Stimulated activated CD4-positive, alpha-beta T cell treated with anti-CD3 and anti-CD28 coated beads, Interleukin-2, amount 100 ng/mL, for 48 hours (primary cell): ENCODE measurements around the gene ZC3H10.
"Not testable (repeated sequence)": the region's sequence is repeated elsewhere in the genome, so short reads cannot be mapped to it uniquely, and the experiment has no call there.

Source experiments
- DNase-seq, 2 donors: peaks; one replicate each; pipeline ENCODE4 v3.0.0-alpha.2; 2020

ZC3H10 gene, protein sequence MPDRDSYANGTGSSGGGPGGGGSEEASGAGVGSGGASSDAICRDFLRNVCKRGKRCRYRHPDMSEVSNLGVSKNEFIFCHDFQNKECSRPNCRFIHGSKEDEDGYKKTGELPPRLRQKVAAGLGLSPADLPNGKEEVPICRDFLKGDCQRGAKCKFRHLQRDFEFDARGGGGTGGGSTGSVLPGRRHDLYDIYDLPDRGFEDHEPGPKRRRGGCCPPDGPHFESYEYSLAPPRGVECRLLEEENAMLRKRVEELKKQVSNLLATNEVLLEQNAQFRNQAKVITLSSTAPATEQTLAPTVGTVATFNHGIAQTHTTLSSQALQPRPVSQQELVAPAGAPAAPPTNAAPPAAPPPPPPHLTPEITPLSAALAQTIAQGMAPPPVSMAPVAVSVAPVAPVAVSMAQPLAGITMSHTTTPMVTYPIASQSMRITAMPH

DNA sequence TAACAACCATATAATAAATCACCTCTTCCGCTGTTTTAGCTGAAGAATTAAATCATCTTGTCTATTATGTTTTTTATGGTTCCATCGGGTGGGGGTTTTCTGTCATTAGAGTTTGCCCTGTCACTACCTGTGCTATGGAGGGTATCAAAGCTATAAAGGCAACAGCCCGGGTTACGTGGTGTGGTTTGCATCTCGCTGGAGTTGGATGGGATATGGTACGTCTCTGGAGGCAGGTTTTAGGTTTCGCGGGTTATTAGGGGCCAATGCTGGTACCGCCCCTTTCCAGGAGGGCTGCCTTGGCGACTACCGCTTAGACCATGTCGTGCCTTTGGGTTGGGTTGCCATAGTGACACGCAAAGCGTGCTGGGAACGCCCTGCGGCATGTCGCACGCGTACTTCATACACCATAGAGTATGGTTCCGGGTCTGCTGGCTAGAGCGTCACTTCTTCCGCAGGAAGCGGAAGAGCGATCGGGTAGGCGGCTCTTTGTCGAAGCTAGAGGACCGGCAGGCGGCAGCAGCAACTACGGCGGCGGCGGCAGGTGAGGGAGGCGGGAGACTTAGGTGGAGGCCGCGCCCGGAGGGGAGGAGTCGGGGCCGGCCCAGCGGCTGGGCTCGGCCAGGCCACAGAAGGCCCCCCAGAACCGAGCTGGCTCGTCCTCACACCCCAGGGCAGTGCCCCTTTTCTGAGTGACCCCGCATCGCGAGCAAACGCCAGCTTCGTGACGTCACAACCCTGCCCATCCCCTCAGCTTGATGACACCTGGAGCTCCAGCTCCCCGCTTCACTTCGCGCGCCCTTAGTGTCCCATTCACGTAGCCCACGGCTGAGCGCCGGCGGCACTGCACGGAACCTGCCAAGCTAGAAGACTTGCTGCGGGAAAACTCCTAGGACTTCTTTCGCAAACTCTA, at the start of gene ZC3H10:
ZC3H10 (plus strand) TSS at position 489 of the 910 bp plus-strand sequence. CDS start 2,297 bp downstream, outside the sequence.
- DNase-seq, result peak; percentile 96 to 97

DNA sequence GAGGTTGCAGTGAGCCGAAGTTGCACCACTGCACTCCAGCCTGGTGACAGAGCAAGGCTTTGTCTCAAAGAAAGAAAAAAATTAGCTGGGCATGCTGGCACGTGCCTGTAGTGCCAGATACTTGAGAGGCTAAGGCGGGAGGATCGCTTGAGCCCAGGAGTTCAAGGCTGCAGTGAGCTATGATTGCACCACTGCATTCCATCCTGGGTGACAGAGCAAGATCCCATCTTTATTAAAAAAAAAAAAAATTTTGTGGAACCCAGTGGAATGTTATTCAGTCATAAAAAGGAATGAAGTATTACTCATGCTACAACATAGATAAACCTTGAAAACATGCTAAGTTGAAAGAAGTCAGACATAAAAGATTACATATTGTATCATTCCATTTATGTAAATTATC, 46.4 kb upstream of the ZC3H10 start:
- DNase-seq, result no peak

DNA sequence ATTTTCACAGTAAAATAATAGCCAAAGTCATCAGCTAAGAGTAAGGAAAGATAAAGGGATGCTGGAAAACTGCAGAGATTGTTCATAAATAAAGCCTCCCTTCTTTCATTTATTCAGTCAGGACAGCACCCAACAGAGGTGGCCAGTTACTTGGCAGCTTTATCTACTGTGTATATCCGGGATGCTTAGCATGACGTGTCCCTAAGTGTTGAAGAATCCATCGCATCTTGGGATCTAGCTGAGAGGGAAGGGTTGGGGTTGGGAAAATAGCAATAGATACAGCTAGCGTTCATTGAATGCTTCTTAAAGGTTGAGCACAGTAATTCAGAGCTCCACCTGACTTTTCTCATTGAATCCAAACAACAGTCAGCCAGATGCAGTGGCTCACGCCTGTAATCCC, 43.7 kb upstream of the ZC3H10 start:
- no peak for DNase-seq

DNA sequence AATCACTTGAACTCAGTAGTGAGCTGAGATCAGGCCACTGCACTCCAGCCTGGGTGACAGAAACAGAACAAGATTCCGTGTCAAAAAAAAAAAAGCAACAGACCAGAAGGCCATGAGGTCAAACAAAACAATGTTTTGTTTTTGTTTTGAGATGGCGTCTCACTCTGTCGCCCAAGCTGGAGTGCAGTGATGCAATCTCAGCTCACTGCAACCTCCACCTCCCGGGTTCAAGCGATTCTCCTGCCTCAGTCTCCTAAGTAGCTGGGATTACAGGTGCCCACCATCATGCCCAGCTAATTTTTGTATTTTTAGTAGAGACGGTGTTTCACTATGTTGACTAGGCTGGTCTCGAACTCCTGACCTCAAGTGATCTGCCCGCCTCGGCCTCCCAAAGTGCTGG, 40.1 kb upstream of the ZC3H10 start:
- not testable (repeated sequence) for DNase-seq

DNA sequence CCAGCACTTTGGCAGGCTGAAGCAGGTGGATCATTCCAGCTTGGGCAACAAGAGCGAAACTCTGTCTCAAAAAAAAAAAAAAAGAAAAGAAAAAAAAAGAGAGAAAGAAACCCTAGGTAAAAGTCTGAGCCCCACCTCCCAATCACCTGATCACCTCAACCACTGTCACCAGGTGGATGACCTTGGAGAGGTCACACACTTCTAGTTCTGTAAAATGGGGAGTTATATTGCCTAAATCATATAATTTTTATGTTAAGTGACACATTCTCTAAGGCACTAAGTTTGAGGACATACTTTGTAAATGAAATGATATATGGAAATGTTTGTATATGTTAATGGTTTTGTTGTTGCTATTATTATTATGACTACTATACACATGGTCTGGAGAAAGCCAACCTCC, 39.6 kb upstream of the ZC3H10 start:
- DNase-seq, result no peak

DNA sequence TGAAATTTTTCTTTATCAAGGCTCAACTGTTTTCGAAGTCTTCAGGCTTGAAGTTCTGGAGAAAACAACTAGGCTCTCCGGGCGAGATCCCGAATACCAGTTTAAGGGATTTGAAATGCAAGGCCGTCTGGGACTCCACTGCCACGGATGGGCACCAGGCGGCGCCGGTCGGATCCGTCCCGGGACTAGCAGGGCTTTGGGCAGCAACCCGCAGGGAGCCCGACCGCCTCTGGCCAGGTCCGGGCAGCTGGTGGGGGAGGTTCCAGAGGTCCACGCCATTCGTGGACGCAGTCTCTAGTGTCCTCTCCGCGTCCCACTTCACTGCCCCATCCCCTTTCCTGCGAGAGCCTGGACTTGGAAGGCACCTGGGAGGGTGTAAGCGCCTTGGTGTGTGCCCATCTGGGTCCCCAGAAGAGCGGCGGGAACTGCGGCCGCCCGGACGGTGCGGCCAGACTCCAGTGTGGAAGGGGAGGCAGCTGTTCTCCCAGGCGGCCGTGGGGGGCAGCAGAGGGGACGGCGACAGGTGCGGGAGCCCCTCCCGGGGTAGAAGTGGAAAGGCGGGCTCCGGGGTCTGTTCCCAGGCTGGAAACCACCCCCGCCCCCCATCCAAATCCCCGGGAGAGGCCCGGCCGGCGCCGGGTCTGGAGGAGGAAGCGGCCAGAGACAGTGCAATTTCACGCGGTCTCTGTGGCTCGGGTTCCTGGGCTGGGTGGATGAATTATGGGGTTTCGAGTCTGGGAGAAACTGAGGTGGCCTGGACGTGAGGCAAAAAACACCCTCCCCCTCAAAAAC, 38.9 kb upstream of the ZC3H10 start:
- DNase-seq, result peak; percentile 51 to 54

DNA sequence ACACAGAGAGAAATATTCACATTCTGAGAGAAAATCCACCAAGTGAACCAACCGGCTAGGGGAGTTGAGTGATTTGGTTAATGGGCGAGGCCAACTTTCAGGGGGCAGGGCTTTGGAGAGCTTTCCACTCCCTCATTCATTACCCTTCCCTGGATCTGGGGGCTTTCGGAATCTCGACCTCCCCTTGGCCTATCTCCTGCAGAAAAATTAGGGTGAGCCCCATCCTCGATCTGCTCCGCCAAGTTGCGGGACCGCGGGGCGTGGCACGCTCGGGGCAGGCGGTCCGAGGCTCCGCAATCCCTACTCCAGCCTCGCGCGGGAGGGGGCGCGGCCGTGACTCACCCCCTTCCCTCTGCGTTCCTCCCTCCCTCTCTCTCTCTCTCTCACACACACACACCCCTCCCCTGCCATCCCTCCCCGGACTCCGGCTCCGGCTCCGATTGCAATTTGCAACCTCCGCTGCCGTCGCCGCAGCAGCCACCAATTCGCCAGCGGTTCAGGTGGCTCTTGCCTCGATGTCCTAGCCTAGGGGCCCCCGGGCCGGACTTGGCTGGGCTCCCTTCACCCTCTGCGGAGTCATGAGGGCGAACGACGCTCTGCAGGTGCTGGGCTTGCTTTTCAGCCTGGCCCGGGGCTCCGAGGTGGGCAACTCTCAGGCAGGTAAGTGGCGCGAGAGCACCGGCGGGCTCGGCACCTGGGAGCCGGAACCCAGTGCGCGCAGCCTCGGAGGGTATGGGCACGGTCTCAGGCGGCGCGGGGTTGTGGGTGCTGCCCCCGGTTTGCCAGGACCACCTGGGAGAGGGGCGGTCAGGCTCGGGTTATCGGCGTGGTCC, 38.1 kb upstream of the ZC3H10 start, which contains the start of gene ERBB3:
ERBB3 (plus strand) TSS at position 443 of the 833 bp plus-strand sequence; CDS start at position 579, 136 bp downstream.
- DNase-seq, result peak; percentile 55 to 62

DNA sequence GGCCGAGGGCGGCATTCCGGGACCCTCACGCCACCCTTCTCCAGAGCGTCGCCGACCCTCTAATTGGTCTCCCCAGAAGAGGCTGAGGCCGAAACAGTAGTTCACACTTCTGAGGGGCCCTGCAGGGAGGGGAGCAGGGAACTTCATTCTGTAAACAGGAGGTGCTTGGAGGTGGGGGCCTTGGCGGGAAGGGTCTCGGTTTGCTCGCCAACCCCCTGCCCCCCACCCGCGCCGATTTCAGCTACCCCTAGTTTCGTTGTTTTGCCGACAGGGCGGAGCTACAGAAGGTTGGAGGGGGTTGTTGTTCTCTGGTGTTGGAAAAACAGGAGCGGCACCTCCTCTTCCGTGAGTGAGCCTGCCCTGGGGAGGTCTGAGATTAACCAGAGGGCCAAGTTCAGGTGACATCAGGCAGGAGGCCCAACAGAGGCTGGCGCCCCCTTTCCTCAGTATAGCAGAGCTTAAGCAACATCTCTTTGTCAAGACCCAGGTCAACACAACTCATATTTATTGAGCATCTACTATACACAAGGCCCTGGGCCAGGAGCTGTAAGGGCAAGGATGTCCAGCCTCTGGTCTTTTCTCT, 37.4 kb upstream of the ZC3H10 start:
- no peak for DNase-seq

DNA sequence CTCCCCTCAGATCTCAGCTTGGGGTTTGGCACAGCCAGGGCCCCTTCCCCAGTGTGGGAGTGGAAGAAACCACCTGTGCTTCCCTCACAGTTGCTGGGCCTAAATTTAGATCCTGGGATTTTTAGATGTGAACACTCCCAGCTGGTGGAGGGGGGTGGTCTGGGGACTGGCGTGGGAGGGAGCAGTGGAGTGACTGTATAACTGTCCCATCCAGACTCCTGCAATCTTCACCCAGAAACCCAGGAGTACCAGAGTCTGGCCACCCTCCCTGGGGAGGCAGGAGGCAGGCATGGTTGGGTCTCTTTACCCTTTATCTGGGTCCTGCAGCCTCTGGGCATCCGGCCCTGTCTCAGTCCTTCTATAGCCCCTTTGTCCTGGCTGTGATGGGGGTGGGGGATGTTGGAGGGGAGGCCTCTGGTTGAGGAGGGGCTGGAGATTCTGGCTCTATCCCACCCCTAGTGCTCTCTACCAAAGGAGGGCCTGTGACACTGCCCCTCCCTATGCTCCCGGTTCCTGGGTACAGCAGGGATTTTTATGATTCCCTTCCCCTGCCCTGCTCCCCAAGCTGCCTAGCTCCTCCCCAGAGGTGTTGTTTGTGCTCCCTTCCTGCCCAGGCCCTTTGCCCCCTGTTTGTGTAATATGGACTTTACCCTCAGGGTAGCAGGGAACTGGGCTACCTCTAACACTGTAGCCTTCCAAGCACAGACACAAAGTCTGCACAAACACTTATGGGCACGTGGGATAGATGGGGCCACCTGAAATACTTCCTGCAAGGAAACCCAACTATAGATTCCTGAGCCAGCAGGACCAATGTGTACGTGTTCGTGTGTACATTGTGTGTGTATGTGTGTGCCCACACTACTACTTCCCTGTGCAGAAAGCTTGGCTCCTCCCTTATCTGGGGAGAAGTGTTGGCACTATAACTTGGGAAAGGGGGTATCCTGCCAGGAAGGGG, 36.4 kb upstream of the ZC3H10 start:
- no peak for DNase-seq

DNA sequence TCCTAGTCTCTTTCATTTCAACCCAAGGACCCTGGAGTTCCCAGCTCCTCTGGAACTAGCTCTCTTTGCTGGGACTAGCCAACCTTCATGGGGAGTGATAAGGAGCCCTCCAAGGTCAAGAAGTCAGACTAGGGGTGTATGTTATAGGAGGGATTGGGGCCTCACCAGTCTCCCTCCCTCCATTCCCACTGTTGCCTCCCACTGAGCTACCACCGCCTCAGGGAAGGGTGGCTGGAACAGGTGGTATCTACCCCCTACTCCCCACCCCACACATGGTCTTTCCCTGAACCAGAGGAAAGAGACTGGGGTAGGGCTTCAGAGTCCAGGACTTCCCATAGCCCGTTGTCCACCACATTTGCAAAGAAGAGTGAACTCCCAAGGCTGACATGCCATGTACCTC, 35.7 kb upstream of the ZC3H10 start:
- no peak for DNase-seq

DNA sequence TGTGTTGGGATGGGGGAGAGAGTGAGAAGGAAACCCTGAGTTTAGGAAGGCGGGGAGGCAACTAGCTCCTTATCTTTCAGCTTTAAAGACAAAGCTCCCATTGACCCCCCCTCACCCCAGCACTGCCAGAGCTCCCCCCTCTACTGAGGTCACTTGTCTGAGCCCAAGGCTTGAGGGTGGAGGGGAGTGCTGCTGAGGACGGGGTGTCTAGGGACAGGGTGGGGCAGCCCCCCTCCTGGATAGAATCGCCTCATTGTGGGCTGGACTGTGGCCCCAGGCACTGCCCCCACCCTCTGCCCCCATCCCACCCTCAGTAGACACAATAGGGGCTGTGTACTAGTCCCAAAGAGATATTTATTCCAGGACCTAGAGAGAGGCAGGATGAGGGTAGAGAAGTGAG, 35.1 kb upstream of the ZC3H10 start:
- DNase-seq, result no peak

DNA sequence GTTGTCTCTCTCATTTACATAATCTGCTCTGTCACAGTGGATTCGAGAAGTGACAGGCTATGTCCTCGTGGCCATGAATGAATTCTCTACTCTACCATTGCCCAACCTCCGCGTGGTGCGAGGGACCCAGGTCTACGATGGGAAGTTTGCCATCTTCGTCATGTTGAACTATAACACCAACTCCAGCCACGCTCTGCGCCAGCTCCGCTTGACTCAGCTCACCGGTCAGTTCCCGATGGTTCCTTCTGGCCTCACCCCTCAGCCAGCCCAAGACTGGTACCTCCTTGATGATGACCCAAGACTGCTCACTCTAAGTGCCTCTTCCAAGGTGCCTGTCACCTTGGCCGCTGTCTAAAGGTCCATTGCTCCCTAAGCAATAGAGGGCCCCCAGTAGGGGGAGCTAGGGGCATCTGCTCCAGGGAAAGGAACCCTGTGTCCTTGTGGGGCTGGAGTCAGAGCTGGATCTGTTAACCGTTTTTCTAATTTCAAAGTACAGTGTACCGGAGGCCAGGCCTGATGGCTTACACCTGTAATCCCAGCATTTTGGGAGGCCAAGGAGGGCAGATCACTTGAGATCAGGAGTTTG, 33.0 kb upstream of the ZC3H10 start:
- DNase-seq, result peak; percentile 24 to 29

DNA sequence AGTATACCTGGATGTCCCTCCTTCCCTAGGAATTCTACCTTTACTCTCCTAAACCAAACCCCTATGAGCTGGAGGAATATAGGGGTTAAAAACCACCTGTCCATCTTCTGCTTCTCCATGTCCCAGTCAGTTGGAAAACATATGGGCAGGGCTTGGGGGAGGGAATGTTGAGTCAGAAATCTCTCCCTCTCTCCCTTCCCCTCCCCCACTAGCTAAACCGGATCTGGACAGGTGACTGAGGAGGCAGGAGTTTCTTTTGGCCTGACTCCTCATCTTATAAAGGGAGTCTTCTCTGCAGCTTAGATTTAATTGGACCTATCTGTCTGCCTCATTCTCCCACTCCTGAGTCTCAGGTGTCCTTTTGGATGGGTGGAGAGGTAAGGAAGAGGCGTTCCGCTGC, 32.0 kb upstream of the ZC3H10 start:
- no peak for DNase-seq

DNA sequence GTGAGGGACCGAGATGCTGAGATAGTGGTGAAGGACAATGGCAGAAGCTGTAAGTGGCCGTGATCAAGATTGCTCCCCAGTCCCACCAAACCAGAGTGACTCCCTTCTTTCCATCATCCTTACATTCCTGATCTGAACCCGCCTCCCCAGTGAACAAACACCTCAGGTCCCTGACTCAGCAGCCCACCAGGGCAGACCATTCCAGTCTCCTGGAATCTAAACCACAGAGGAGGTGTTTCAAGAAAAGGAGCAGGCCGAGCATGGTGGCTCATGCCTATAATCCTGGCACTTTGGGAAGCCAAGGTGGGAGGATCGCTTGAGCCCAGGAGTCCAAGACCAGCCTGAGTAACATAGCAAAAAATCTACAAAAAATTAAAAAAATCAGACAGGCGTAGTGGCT, 31.5 kb upstream of the ZC3H10 start:
- no peak for DNase-seq

DNA sequence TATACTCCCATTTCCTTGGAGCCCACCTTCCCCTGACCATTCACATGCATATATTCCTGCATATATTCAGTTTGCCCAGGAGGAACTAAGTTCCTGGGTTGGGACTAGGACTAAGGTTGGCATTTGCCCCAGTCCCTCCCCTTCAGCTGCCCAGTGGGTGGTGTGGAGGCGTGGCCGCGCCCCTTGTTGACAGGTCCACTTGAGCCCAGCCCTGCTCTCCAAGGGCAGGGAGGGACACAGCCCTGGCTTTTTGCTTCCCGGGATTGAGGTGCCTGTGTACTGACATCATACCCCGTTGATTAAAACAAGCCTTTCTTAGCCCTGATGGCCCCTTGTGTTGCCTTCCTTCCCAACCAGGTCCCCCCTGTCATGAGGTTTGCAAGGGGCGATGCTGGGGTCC, 30.8 kb upstream of the ZC3H10 start:
- DNase-seq, result no peak

DNA sequence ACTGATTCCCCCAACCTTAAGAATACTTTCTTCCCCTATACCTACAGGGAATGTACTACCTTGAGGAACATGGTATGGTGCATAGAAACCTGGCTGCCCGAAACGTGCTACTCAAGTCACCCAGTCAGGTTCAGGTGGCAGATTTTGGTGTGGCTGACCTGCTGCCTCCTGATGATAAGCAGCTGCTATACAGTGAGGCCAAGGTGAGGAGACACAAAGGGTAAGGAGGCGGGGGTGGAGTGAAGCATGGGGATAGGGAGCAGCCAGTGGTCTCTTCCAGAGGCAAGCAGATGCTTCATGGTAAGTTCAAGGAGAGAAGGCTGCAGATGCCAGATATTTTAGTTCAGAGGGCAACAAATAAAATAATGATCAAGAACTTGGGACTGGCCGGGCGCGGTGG, 20.3 kb upstream of the ZC3H10 start:
- no peak for DNase-seq

DNA sequence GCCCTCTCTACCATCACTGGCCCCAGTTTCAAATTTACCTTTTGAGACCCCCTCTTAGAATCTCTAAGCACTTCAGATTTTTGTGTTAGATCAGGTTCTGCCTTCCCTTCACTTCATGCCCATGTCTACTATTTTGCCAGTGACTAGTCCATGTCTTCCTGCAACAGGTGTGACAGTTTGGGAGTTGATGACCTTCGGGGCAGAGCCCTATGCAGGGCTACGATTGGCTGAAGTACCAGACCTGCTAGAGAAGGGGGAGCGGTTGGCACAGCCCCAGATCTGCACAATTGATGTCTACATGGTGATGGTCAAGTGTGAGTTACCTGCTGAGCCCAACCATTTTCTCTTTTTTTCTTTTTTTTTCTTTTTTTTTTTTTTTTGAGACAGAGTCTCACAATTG, 19.5 kb upstream of the ZC3H10 start:
- no peak for DNase-seq

DNA sequence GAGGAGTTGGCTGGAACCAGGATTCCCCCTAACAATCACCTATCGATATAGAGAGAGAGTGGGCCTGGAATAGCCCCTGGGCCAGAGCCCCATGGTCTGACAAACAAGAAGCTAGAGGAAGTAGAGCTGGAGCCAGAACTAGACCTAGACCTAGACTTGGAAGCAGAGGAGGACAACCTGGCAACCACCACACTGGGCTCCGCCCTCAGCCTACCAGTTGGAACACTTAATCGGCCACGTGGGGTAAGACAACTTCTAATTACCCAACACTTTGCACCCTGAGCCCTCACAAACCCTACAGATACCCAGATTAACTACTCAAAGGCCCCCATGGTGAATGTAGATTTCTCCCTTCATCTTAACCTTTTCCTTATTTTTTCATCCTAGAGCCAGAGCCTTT, 18.3 kb upstream of the ZC3H10 start:
- DNase-seq, result no peak

DNA sequence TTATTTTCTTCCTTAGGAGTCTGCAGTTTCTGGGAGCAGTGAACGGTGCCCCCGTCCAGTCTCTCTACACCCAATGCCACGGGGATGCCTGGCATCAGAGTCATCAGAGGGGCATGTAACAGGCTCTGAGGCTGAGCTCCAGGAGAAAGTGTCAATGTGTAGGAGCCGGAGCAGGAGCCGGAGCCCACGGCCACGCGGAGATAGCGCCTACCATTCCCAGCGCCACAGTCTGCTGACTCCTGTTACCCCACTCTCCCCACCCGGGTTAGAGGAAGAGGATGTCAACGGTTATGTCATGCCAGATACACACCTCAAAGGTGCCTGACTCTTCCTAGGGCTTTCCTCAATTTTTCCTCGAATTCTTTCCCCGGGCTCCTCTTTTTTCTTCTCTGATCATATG, 17.0 kb upstream of the ZC3H10 start:
- DNase-seq, result no peak

DNA sequence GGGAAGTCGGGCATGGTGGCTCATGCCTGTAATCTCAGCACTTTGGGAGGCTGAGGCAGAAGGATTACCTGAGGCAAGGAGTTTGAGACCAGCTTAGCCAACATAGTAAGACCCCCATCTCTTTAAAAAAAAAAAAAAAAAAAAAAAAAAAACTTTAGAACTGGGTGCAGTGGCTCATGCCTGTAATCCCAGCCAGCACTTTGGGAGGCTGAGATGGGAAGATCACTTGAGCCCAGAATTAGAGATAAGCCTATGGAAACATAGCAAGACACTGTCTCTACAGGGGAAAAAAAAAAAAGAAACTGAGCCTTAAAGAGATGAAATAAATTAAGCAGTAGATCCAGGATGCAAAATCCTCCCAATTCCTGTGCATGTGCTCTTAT, 15.4 kb upstream of the ZC3H10 start:
- no peak for DNase-seq
